Stimulated activated CD8-positive, alpha-beta memory T cell treated with anti-CD3 and anti-CD28 coated beads, Interleukin-7, amount 100 ng/mL, for 1 hour (primary cell): Measurements from ENCODE around the gene PUM2.
A peak's percentile ranks its signal among the peaks of the same experiment; 100 is the strongest.

Source experiments
- DNase-seq, 2 donors: peaks; one replicate each; pipeline ENCODE4 v3.0.0-alpha.2; 2020; ENCODE audit warnings: low read depth in 2 of 2

The PUM2 gene

DNA sequence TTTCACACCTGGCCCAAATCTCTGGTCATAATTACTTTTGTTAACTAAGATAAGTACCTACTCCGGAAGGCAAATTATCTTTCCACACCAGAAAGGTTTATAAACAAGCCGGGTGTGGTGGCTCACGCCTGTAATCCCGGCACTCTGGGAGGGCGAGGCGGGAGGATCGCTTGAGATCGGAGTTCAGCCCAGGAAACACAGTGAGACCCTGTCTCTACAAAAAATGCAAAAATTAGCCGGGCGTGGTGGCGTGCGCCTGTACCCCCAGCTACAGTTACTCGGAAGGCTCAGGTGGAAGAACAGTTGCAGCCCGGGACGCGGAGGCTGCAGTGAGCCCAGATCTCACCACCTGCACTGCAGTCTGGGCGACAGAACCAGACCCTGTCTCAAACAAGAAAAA is 2.1 kb downstream of the PUM2 start:
- no peak for DNase-seq

DNA sequence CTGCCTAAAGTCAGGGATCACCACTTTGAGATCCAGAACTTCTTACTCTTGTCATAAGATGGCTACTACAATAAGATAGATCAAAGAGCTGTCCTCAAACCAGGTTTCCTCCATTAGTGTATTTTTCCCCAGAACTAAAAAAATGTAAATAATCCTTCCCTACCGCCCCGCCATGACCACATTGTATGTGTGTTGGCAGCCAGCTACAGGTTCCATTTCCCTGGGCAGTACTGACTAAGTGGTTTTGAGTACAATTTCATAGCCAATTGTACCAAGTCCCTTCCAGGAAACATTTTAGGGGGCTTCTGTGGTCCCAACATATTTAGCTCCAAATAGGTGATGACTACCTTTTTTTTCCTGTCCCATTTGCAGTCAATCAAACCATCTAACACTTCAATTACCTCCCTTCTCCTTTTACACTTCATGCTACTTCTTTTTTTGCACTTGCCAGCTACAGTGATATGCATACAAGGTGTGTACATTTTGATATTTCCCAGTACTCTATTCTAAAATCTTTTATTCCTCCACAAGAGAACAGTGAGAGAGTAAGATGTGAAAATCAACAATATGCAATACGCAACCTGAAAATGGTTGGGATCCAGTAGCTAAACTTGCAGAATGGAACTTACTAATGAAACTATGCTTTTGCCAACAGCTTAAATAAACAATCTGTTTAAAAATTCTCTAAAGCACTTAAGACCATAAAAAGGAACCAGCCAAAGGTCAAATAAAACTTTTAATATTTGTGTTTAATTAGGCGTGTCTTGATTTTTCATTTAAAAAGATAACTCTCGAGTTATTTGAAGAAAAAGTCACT is 3.9 kb downstream of the PUM2 start:
- DNase-seq, result no peak

DNA sequence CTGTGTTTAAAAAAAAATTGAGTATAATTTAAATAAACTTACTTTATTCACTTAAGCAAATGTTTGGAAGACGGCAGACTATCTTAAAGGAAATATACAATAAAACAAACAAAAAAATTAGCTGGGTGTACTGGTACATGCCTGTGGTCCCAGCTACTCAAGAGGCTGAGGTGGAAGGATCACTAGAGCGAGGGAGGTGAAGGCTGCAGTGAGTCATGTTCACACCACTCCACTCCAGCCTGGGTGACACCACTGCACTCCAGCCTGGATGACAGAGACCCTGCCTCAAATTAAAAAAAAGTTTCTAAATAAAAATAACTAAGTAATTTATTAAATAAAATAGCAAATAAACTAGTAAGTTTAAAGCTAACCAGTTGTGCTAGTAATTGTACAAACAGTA is 7.5 kb downstream of the PUM2 start:
- no peak for DNase-seq

DNA sequence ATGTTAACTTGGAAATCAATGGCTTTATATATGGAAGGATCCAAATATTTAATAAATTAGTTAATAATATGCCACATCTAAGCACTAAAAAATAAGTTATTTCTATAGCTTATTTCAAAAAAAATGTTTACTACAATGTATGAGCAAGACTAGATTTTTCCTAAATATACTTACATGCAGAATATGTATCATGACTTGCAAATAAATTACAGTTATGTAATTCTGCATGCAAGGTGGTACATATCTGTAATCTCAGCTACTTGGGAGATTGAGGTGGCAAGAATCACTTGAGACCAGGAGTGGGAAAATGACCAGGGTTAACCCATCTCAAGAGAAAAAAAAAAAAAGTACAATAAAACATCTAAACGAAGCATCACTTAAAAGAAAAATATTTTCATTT is 11.6 kb downstream of the PUM2 start:
- DNase-seq, result no peak

DNA sequence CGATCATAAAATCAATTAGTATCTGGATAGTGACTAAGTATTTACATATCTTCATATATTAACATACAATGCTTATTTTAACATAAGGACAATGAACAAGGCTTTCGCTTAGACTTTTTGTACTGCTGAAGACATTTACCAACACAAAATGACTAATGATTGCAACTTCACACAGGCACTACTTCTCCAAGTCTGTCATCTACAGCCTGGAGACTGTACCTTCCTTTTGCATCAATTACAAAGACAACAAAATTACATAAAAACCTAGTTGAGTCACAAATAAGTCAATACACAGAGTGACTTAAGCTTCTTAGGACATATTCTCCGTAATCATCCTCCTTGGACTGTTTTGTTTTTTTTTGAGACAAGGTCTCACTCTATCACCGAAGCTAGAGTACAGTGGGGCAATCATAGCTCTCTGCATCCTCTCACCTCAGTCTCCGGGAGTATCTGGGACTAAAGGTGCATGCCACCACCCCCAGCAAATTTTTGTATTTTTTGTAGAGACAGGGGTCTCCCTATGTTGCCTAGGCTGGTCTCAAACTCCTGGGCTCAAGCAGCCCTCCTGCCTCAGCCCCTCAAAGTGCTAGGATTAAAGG is 15.9 kb downstream of the PUM2 start:
- no peak for DNase-seq

DNA sequence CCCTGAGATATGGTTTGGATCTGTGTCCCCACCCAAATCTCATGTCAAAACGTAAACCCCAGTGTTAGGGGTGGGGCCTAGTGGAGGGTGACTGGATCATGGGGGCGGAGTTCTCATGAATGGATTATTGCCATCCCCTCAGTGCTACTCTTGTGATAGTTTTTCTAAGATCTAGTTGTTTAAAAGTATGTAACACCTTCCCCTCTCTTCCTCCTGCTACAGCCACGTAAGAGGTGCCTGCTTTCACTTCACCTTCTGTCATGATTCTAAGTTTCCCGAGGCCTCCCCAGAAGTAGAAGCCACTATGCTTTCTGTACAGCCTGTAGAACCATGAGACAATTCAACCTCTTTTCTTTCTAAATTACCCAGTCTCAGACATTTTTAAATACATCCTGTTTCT is 16.9 kb downstream of the PUM2 start:
- no peak for DNase-seq

DNA sequence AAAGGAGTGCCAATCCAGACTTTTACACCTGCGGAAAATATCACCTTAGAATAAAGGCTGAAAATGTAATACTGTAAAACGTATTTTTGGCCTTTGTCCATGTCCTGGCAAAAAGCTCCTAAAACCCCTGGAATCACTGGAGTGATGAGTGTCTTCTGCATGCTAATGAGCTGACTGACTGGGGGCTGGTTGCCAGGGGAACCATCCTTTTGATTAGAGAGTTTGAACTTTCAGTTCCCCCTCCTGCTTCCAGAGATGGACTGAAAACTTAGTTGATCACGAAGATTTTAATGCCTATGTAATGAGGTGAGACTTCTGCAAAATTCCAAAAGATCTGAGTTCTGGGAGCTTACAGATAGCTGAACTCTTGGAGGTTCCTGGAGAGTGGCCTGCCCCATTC is 20.5 kb downstream of the PUM2 start:
- DNase-seq, result no peak

DNA sequence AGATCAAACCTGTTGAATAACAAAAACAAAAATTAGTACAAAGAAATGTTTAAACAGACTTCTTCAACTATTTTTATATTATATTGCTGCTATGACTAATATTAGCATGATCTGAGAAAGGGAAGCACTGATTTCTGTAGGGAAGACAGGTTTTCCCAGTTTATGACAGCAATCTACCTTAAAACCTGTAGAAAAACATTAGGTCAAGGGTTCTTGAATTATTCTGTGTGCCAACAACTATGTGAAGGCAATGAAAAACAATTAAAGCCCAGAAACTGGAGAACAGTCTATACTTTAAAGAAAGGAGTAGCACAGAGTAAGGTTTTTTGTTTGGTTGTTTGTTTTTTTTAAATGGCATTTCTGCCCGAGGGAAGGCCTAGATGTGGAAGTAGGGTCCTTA is 23.3 kb downstream of the PUM2 start:
- no peak for DNase-seq

DNA sequence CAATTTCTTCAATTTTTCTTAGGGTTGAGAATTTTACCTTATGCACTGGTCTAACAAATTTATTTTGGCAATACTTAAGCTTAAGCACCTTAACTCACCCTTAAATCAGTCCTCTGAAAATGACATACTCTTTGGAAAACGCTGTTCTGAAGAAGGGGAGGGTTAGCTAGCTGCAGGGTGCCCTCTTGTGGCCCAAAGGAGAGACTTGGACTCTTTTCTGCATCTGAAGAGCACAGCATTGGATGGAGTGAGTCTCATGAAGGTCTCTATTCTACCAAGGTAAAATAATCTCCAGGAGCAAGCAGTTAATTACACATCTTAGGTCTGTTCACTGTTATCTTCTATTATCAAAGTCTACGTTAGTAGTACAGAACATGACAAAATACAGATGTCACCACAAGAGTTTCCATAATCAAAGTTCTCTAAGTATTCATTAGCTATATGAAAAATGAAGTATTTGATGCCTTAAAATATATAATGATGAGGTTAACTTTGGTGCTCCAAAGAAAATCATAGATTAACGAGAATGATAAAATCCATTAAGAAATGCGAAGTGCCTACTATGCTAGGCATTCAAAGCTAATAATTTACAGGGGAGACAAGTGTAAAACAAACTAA is 24.4 kb downstream of the PUM2 start:
- peak in 1 of 2 donors; percentile 19 for DNase-seq

DNA sequence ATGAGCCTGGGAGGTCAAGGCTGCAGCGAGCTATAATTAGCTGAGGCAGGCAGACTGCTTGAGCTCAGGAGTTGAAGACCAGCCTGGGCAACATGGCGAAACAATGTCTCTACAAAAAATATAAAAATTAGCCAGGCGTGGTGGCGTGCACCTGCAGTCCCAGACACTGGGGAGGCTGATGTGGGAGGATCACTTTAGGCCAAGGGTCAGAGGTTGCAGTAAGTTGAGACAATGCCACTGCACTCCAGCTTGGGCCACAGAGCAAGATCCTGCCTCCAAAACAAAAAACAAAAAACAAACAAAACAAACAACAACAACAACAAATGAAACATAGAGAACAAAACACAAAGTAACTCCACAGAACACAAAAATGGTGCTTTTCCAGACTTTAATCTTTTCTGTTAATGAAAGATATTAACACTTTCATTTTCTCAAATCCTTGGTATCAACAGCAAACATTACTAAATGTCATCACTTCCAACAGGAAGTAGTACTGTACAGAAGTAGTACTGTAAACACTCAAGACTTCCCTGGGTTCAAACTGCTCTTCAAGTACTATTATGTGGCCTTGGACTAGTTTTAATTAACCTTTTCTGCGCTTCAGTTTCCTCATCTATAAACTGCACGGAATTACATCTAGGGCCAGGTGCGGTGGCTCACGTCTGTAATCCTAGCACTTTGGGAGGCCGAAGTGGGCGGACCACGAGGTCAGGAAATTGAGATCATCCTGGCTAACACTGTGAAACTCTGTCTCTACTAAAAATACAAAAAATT is 27.9 kb downstream of the PUM2 start:
- no peak for DNase-seq

DNA sequence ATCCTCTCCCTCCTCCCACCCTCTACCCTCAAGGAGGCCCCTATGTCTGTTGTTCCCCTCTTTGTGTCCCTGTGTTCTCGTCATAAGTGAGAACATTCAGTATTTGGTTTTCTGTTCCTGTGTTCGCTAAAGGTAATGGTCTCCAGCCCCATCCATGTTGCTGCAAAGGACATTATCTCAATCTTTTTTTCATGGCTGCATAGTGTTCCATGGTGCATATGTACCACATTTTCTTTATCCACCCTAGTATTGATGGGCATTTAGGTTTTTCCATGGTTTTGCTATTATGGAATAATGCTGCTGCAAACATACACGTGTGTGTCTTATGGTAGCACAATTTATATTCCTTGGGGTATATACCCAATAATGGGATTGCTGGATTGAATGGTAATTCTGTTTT is 33.0 kb downstream of the PUM2 start:
- DNase-seq, result no peak

DNA sequence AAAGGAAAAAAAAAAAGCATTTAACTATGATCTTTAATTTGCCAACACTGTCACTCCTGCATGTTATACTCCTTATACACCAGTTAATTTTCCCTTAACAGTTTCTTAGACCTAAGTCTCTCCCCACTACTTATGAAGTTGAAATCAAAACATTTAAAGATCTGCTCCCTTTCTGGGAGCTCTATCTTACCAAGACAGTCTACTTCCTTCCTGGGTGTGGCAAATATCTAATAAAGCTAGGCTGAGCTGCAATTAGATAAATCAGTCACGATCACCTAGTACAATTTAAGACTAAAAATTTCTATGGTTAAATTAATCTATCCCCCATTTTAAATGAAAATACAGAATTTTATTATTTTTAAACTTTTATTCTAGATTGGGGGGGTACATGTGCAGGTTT is 33.4 kb downstream of the PUM2 start:
- DNase-seq, result no peak

DNA sequence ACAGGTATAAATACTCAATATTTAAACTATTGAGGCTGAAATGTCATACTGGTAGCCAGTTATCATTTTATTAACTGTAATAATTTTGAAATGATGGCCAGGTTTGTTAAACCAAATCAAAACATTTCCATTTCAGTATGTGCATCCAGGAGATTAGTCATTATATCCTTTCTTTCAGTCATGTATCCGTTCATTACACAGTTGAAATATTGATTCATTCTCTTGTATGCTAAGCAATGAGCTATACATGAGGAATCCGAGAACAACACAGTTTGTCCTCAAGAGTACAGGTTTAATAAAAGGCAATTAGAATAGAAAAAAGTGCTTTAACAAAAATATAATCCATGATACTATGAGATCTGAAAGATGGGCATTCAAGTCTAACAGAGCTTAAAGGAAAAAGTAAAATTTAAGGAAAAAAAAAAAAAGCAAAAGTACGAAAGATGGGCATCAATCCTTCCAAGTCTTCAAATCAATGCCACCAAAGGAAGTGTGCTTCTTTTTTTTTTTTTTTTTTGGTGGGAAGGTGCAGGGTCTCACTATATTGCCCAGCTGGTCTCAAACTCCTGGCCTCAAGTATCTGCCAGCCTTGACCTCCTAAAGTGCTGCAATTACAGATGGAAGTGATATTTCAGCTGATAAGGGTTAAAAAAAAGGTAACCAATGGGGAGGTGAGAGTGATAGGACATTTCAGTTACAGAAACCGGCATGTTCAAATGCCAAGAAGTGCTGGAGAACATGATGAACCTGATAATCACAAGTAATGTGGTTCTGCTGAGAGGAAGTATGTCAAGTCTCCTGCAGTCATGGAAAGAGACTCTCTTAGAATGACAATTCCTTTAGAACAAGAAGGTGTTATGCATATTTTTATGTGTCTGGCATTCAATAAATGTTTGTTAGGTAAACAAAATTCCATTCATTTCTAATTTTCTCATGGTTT is 35.8 kb downstream of the PUM2 start:
- DNase-seq, result no peak

DNA sequence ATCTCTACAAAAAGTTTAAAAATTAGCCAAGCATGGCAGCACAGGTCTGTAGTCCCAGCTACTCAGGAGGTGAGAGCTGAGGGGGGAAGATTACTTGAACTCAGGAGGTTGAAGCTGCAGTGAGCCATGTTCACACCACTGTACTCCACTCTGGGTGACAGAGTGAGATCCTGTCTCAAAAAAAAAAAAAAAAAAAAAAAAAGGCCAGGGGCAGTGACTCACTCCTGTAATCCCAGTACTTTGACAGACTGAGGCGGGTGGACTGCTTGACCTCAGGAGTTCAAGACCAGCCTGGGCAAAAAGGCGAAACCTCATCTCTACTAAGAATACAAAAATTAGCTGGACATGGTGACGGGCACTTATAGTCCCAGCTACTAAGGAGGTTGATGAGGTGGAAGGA is 37.0 kb downstream of the PUM2 start:
- DNase-seq, result no peak

DNA sequence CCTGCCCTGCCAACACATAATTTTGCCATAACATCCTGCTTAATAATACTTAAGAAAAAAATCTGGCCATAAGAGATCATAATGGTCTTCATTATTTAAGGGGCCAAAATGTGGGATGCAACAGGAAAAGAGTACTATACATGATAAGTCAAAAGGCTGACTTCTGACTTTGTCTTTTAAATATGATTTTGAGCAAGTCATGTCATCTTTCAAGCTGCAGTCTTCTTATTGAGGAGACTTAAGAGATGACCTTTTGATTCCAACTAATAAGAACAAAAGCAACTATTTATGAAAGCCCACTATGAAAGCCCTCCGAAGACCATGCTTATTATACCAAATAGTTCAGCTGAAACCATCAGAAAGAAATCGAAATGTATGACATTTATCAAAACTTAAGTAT is 41.6 kb downstream of the PUM2 start:
- no peak for DNase-seq

DNA sequence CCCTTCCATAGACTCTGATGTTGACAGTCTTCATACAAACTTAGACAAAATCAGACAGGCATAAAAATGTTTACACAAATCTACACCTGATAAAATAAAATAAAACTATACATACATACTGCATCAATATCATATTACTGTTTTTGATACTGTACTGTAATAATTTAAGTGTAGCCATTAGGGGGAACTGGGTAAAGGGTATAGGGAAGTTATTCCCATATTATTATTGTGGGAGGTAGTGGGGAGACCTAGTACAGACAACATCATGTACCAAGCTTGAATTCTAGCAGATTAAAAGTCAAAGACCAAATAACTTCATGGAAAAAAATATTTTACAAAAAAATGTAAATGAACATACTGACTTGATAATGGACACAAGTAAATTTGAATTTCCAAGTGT is 43.3 kb downstream of the PUM2 start:
- no peak for DNase-seq

DNA sequence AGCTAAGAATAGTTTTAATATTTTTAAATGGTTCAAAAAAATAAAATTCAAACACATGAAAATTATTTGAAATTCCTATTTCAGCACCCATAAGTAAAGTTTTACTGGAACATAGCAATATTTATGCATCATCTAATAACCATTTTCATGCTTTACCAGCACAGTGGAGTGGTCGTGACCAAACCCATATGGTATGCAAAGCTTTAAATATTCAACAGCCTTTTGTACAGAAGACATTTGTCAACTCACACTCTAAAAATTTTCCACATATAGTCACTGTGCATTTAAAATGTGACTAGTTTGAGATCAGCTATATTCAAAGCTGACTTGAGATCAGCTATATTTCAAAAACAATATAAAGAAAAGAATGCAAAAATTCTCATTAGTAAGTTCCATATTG is 46.2 kb downstream of the PUM2 start:
- DNase-seq, result no peak

DNA sequence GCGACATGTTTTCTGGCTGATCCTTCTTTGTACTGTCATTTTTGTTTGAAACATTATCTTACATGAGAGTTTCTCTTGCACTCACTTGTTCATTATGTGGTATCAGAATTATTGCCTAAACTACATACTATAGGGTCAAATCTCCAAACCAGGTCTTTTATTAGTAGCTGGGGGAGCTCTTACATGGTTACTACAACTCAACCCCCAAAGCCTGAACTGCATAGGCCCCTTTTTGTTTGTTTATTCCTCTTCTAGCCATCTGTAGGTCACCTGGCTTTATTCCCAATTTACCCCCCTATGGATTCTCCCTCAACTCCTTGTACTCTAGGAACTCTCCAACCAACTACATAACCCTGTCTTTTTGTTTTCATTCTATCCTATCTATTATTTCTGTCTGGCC is 46.7 kb downstream of the PUM2 start:
- no peak for DNase-seq

DNA sequence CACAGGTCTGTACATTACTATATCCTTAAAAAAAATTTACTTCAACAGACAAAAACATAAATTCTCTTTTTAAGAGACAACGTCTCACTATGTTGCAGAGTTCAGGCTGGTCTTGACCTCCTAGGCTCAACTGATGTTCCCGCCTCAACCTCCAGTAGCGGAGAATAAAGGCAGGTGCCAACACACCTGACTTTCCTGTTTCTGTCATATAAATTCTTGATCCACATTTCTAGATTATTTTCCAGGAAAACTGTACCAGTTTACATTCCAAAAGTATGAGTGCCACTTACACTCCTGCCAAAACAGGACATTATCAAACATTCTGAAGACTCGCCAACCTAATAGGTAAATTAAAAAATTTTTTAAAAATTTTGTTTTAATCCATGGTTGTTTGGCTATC is 48.6 kb downstream of the PUM2 start:
- no peak for DNase-seq

DNA sequence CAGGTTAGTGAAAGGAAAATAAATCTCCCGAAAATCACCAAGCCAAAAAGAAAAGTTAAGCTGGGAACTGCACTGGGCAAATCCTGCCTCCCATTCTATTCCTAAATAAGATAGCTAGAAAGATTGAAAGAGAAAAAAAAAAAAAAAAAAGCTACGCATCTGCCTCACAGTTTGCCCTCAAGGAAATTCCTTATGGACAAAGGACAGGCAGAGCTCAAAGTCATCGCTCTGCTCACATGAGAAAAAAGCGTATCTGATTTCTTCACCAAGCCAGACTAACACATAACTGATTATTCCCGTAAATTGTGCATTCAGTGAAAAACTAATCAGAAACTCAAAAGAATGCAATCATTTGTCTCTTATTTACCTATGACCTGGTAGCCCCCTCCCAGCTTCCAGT is 50.0 kb downstream of the PUM2 start:
- DNase-seq, result no peak

DNA sequence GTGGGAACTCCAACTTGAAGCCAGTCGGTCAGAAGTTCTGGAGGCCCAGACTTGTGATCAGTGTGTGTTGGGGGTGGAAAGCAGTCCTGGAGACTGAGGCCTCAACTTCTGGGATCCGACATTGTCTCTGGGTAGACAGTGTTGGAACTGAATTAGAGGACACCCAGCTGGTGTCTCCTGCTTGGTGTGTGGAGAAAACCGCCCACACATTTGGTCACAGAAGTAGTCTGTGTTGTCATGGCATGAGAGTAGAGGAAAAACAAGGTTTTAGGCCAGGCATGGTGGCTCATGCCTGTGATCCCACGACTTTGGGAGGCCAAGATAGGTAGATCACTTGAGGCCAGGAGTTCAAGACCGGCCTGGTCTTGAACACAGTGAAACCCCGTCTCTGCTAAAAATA is 51.5 kb downstream of the PUM2 start:
- DNase-seq, result no peak
